Spleen (tissue), 7 donors: ENCODE data around the gene DCBLD2.

Experiments
- POLR2A ChIP-seq, 3 donors: fragments of 450-650 bp; IDR thresholded peaks; one replicate each; pipeline ENCODE4 v1.5.1; 2017; ENCODE audit warnings: antibody characterized with exemption in 3 of 3, mild to moderate bottlenecking in 1 of 3
- POLR2AphosphoS5 ChIP-seq, 3 donors: sonication (generic); formaldehyde crosslinking; IDR thresholded peaks; one replicate each; pipeline ENCODE4 v1.5.1; 2017; ENCODE audit warnings: antibody characterized with exemption in 3 of 3
- TF ChIP-seq, protein P1 (sequence below), 11 experiments: fragments of 200-600 bp in 7 of 11; fragments of 450-650 bp in 4 of 11; sonication (generic) in 4 of 11; IDR thresholded peaks in 8 of 11; conservative IDR thresholded peaks in 3 of 11; 1 replicate in 7 of 11; 2 replicates in 4 of 11; pipeline versions ENCODE4 v1.4.0 to v1.8.0; 2016 to 2021; ENCODE audit warnings: antibody characterized with exemption in 11 of 11, inconsistent platforms in 4 of 11, mild to moderate bottlenecking in 1 of 11
- donor health status: DM: no; HTN: no; CAD: no; lungs with moderate emphysema.
- donor health status: DM: no; HTN: no; CAD: no.
- donor health status: DM: no; HTN: no; CAD: no.

DNA sequence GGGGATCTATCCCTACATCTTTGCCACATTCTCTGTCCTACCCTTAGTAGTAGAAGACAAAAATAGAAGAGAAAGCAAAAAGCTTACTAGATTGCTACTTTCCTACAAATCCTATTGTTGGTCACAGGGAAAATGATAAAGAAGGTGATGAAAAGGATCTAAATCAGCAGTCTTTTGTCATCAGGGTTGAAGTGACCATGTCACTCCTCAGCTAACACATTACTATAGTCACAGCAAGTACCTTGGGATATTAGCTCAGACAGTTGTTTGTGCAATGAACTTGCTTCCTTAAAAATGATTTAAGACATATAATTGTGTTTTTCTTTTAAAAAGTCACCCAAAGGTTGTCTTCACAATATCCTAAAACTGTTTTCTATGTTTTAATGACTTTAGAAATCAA is 132.0 kb downstream of the DCBLD2 start:
- TF ChIP-seq, protein P1, sequence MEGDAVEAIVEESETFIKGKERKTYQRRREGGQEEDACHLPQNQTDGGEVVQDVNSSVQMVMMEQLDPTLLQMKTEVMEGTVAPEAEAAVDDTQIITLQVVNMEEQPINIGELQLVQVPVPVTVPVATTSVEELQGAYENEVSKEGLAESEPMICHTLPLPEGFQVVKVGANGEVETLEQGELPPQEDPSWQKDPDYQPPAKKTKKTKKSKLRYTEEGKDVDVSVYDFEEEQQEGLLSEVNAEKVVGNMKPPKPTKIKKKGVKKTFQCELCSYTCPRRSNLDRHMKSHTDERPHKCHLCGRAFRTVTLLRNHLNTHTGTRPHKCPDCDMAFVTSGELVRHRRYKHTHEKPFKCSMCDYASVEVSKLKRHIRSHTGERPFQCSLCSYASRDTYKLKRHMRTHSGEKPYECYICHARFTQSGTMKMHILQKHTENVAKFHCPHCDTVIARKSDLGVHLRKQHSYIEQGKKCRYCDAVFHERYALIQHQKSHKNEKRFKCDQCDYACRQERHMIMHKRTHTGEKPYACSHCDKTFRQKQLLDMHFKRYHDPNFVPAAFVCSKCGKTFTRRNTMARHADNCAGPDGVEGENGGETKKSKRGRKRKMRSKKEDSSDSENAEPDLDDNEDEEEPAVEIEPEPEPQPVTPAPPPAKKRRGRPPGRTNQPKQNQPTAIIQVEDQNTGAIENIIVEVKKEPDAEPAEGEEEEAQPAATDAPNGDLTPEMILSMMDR (IDR thresholded peaks at IDR 0.05 in 8 of 11, conservative IDR thresholded peaks at IDR 0.05 in 3 of 11), result no peak
- TF ChIP-seq POLR2A (IDR thresholded peaks at IDR 0.05) (no peak), POLR2AphosphoS5 (IDR thresholded peaks at IDR 0.05) (no peak)
